ENCODE results near the gene NRP2.

Gene NRP2

DNA sequence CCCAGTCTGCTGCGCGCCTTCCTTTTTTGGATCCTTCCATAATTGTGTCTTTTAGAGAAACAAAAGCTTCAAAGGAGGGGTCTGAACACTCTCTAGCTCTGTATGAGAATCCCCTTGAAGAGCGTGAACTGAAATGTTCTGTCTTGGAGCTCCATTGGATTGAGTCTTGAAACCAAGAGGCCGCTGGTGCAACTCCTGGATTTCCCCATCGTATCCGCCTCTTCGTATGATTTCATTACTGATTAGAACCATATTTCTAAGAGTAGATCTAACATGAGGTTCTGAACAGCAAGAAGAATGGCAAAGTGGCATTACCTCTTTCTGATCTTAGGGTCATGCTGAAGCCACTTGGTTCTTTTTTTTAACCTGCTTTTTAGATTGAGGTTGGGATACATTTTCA lies 31.4 kb upstream of the NRP2 start:
- TF ChIP-seq, protein P1, sequence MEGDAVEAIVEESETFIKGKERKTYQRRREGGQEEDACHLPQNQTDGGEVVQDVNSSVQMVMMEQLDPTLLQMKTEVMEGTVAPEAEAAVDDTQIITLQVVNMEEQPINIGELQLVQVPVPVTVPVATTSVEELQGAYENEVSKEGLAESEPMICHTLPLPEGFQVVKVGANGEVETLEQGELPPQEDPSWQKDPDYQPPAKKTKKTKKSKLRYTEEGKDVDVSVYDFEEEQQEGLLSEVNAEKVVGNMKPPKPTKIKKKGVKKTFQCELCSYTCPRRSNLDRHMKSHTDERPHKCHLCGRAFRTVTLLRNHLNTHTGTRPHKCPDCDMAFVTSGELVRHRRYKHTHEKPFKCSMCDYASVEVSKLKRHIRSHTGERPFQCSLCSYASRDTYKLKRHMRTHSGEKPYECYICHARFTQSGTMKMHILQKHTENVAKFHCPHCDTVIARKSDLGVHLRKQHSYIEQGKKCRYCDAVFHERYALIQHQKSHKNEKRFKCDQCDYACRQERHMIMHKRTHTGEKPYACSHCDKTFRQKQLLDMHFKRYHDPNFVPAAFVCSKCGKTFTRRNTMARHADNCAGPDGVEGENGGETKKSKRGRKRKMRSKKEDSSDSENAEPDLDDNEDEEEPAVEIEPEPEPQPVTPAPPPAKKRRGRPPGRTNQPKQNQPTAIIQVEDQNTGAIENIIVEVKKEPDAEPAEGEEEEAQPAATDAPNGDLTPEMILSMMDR (IDR thresholded peaks at IDR 0.05; ENCODE audit: extremely low read depth, insufficient read depth, missing control alignments) = no peak
- in situ Hi-C loops (cut with MboI; ENCODE audit: low pct_unique_long_range_greater_than_20kb, low sequenced_read_pairs, unreplicated experiment) = no loop called here
- no peak for DNase-seq (ENCODE audit: low spot score)

DNA sequence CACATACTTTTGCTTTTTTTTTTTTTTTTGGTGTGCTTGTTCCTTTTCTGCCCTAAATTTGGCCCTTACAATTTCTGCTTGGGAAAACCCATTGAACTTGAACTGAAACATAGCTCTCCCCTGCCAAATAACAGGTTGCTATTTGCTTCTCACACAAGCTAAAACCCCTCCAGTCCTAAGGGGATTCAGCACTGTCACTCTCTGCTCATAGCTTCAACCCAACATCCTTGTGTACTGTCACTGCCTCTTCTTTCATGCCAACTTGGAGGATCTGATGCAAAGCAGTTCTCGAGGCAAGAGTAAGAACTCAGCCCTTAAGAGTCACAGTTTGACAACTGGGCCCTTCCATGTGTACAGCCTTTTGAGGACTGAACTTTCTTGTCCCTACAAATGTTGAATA lies 30.6 kb upstream of the NRP2 start:
- TF ChIP-seq, protein P1 (IDR thresholded peaks at IDR 0.05; ENCODE audit: extremely low read depth, insufficient read depth, missing control alignments) = no peak
- in situ Hi-C loops (cut with MboI; ENCODE audit: low pct_unique_long_range_greater_than_20kb, low sequenced_read_pairs, unreplicated experiment) = no loop called here

DNA sequence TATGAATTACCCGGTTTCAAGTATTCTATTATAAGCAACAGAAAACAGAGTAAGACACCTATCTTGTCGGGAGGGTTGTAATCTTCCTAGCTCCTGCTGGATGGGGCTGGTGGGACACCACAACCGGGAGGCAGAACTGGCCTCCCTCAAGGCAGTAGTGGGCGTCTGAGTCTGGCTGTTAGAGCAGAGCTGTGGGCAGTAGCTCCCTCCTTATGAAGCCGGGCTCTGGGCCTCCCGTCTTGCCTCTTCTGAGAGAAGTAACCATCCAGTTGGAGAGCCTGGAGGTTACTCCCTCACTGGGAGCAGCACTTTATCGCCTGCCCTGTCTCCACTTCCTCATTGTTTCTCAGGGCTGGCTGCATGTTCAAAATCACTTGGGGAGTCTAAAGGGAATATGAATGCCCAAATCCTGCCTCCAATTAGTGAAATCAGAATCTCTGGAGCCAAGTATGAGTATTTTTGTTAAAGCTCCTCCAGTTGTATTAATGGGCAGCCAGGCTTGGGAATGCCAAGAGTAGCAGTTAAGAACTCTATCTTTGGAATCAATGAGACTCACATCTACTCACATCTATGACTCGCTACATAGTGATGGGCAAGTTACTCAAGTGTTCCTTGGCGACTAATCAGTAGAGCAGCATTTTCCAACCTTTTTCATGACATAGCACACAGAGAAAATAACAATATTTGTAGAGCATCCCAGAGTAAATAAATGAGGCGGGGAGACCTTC lies 27.3 kb upstream of the NRP2 start:
- TF ChIP-seq, protein P1 (IDR thresholded peaks at IDR 0.05; ENCODE audit: extremely low read depth, insufficient read depth, missing control alignments) = no peak
- in situ Hi-C loops (cut with MboI; ENCODE audit: low pct_unique_long_range_greater_than_20kb, low sequenced_read_pairs, unreplicated experiment) = no loop called here
- no peak for DNase-seq (ENCODE audit: low spot score)

More for the DNA sequence above, 30.6 kb upstream of the NRP2 start:
- no peak for DNase-seq (ENCODE audit: low spot score)

DNA sequence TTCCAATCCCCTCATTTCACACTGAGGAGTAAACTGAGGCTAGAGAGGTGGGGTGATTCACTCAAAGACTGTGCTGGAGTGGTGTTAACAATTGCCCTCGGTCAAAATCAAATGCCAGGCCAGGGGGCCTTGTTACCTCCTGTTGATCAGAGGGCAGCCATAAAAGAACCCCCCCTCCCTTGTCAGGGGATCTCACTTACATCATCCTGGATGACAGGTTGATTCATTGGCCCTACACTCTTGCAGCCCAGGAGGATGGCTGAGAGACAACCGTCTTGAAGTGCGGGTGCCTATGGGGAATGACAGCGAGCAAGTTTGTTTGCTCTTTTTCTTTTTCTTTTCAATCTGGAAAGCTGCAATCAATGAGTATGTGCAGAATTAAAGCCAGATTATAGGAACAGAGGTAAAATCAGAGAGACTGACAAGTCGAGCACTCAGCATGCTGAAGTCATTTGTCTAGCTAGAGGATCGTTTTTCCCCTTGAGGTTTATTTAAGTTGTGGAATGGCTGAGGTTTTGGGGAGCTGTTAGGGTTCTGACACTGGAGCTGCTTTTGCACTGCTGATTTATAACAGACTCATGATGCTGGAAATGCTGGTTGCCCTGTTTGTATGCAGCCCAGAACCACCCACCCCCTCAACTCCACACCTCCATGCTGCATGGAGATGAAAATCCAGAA lies 26.4 kb upstream of the NRP2 start:
- DNase-seq (ENCODE audit: low spot score) = no peak
- TF ChIP-seq, protein P1 (IDR thresholded peaks at IDR 0.05; ENCODE audit: extremely low read depth, insufficient read depth, missing control alignments) = no peak
- in situ Hi-C loops (cut with MboI; ENCODE audit: low pct_unique_long_range_greater_than_20kb, low sequenced_read_pairs, unreplicated experiment) = no loop called here

DNA sequence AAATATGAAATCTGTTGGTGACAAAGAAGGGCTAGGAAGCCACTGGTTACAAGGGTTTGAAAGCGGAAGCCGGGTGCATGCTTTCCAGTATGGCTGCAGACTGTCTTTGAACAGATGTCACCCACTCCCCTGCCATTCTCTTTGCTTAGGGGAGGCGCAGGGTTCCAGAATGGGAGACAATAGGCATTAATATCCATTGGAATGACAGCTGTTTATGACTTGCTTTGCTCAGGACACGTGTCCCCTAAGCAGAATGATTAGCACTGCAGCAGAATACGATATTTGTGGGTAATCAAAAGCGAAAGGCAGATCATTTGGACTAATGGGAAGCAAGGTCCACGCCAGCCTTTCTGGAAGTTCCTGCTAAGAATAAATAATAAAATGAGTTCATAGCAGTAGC lies 25.8 kb upstream of the NRP2 start:
- in situ Hi-C loops (cut with MboI; ENCODE audit: low pct_unique_long_range_greater_than_20kb, low sequenced_read_pairs, unreplicated experiment) = no loop called here
- DNase-seq (ENCODE audit: low spot score) = no peak
- TF ChIP-seq, protein P1 (IDR thresholded peaks at IDR 0.05; ENCODE audit: extremely low read depth, insufficient read depth, missing control alignments) = no peak

DNA sequence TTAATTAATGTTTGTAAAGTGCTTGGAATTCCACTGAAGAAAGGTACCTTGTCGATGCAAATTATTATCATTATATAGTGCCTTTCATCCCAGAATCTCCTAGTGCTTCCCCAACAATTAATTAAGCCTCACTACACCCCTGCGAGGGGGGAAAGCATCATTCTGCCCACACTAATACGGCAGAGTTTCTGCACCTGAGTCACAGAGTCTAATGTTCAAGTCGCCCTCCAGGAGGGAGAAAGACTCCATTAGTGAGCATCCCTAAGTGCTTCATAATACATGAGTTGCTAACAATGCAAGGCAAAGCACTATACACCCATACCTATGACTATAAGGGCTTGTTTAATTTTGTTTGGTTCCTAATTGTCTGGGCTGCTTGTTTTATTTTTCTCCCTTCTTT lies 25.4 kb upstream of the NRP2 start:
- no peak for DNase-seq (ENCODE audit: low spot score)
- TF ChIP-seq, protein P1 (IDR thresholded peaks at IDR 0.05; ENCODE audit: extremely low read depth, insufficient read depth, missing control alignments) = no peak
- in situ Hi-C loops (cut with MboI; ENCODE audit: low pct_unique_long_range_greater_than_20kb, low sequenced_read_pairs, unreplicated experiment) = no loop called here

Measured in GM13977 (cell line).